Measurements from ENCODE around the gene MEGF11. TPM values are rescaled to one million over a fixed set of nuclear protein-coding genes. Genes with fewer than 3 reads are reported as not detected.

The MEGF11 gene
- total and polyA plus RNA-seq, 7 donors: 0.04 to 0.05 TPM; not detected in 5

DNA sequence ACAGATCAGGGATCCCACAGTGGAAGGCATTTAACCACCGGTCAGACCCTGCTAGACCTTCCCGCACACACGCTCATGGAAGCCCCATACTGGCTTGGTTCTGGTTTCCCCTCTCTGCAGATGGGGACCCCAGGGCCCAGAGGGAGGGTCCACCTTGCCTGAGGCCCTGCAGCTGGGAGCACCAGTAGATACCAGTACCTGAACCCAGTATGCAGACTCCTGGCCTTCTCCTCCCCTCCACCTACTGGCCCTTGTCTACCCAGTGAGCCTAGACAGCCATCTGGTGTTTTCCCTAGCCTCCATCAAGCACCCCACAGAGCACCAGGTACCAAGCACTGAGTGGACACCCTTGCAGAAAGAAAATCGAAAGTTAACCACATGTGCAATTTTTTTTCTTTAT is 65.1 kb downstream of the MEGF11 start:
- Histone ChIP-seq H3K36me3 (ENCODE audit: insufficient read depth in 1 of 2, low read depth in 1 of 2) (no peaks in the 10 kb centered on the region), H3K4me1 (no peaks in the 10 kb centered on the region), H3K9me3 (no peaks in the 10 kb centered on the region), H3K4me3 (no peak overlapping the region), H3K27ac (no peak overlapping the region), H3K27me3 (ENCODE audit: insufficient read depth in 3 of 3, low read length in 2 of 3) (peaks cover 0 to 34% (median 9%) of the 10 kb centered on the region in 3 donors)
- DNase-seq (no peak), ATAC-seq (no peak)
- TF ChIP-seq, protein P1, sequence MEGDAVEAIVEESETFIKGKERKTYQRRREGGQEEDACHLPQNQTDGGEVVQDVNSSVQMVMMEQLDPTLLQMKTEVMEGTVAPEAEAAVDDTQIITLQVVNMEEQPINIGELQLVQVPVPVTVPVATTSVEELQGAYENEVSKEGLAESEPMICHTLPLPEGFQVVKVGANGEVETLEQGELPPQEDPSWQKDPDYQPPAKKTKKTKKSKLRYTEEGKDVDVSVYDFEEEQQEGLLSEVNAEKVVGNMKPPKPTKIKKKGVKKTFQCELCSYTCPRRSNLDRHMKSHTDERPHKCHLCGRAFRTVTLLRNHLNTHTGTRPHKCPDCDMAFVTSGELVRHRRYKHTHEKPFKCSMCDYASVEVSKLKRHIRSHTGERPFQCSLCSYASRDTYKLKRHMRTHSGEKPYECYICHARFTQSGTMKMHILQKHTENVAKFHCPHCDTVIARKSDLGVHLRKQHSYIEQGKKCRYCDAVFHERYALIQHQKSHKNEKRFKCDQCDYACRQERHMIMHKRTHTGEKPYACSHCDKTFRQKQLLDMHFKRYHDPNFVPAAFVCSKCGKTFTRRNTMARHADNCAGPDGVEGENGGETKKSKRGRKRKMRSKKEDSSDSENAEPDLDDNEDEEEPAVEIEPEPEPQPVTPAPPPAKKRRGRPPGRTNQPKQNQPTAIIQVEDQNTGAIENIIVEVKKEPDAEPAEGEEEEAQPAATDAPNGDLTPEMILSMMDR (IDR thresholded peaks at IDR 0.05): no peak
- intact Hi-C loops (cut with DNase I): loop anchor here (5.0 to 10.0 kb wide), 2 partner anchors 204 to 271 kb away; no protein-coding TSS in a partner anchor
- 85 to 89% (median 85%) methylated on average over 4 of the region's 4 CpGs for WGBS, 3 donors

DNA sequence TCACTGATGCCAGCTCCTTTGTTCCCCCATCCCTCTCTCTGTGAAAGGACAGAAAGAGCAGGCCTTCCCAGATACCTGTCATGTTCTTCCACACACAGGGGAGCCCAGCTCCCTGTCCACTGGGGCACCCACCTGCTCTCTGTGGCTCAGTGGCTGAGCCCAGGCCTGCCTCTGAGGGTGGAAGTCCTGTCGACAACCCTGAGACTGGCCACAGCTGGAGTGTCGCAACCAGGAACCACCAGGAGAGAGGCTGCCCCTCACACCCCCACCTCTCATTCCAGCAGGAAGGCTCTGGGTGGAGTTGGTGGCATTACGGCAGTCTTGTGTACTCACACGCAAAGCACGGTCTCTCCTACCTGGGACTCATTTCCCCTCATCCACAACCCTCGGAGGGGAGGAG is 66.3 kb downstream of the MEGF11 start:
- no peak overlapping the region for H3K4me3 ChIP-seq
- no peaks in the 10 kb centered on the region for H3K36me3 ChIP-seq (ENCODE audit: insufficient read depth in 1 of 2, low read depth in 1 of 2)
- H3K27me3 ChIP-seq (ENCODE audit: insufficient read depth in 3 of 3, low read length in 2 of 3): peaks cover 0 to 39% (median 9%) of the 10 kb centered on the region in 3 donors
- intact Hi-C loops (cut with DNase I): loop anchor here (5.0 to 10.0 kb wide), 2 partner anchors 202 to 270 kb away; no protein-coding TSS in a partner anchor
- H3K27ac ChIP-seq: no peak overlapping the region
- TF ChIP-seq, protein P1 (IDR thresholded peaks at IDR 0.05): no peak
- H3K4me1 ChIP-seq: no peaks in the 10 kb centered on the region
- no peaks in the 10 kb centered on the region for H3K9me3 ChIP-seq
- no peak for DNase-seq
- WGBS, 3 donors: 79 to 84% (median 80%) methylated on average over 6 of the region's 6 CpGs
- ATAC-seq: no peak

DNA sequence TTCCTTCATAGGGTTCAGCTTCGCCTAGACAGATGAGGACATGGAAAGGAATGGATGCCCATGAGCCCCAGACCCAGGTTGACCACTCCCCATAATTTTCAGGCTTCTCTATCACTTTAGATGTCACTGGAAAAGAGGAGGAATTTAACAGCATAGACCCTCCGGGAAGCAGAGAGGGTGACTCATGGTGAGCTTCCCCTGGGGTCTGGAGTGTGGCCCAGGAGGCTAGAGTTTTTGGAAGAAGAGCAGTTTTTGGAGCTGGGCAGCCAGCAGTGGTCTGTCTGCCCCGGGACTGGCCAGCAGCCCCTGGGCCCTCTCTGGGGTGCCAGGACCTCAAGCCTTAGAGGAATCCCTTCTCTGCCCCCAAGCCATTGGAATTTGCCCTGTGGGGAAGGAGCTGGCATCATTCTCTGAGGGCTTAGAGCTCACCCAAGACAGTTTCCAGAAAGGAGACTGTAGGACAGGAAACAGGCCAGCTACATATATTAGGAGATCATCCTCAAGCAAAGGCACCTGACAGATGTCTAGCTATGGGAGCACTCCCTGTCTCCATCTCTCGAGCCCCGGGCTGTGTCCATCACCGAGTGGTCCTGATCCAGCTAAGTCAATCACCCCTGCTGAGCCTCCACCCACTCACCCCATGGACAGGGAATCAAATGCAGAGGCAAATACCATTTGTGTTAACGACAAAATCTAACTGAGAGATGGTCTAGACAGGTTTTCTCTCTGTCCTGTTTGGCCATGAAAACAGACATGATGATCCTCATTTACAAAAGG is 67.3 kb downstream of the MEGF11 start:
- peaks cover 0 to 39% (median 9%) of the 10 kb centered on the region in 3 donors for H3K27me3 ChIP-seq (ENCODE audit: insufficient read depth in 3 of 3, low read length in 2 of 3)
- WGBS, 3 donors: 55 to 69% (median 66%) methylated on average over 7 of the region's 7 CpGs

DNA sequence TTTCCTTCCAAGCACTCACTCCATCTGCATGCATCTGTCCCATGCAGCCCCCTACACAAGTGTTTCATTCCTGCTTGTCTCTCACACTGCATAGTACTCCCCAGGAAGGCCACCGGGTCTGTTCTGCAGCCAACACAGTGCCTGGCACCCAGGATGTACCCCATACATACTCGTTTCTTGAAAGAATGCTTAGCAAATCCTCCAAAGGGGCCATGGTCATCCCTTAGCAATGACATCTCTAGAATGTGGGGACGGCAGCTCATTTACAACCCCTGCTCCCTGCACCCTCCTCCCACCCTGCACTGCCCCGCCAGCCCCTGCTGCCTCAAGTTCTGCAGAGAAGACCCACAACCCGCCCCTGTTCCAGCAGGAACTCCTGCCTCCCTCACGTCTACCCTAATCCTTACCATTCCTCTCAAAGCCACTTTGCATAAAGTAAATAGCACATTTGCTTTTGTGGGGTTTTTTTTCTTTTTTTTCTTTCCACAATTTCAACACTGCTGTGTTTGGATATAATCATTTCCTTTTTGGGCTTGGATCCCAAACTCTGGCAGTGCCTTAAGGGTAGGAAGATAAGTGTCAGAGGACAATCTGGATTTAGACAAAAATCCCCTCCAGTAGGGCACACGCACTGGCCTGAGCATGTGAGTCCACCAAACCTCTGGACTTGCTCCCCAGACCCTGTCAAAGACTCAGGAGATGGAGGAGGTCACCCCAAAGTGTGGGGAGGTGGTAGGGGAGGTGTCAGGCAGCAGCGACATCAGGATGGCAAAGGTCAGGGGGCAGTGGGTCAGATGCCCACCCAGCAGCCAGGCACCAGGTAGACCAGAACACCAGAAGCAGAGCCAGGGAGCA is 68.4 kb downstream of the MEGF11 start:
- no peaks in the 10 kb centered on the region for H3K4me1 ChIP-seq
- 45 to 54% (median 49%) methylated on average over 8 of the region's 8 CpGs for WGBS, 3 donors
- no peak overlapping the region for H3K27ac ChIP-seq
- no peaks in the 10 kb centered on the region for H3K36me3 ChIP-seq (ENCODE audit: insufficient read depth in 1 of 2, low read depth in 1 of 2)
- TF ChIP-seq, protein P1 (IDR thresholded peaks at IDR 0.05): no peak
- no peak for DNase-seq
- peaks cover 0 to 41% (median 9%) of the 10 kb centered on the region in 3 donors for H3K27me3 ChIP-seq (ENCODE audit: insufficient read depth in 3 of 3, low read length in 2 of 3)
- no peak for ATAC-seq
- intact Hi-C loops (cut with DNase I): loop anchor here (5.0 to 10.0 kb wide), 2 partner anchors 200 to 268 kb away; no protein-coding TSS in a partner anchor
- no peaks in the 10 kb centered on the region for H3K9me3 ChIP-seq
- H3K4me3 ChIP-seq: no peak overlapping the region

More for the DNA sequence above, 67.3 kb downstream of the MEGF11 start:
- Histone ChIP-seq H3K27ac (no peak overlapping the region), H3K9me3 (no peaks in the 10 kb centered on the region), H3K4me3 (no peak overlapping the region), H3K4me1 (no peaks in the 10 kb centered on the region), H3K36me3 (ENCODE audit: insufficient read depth in 1 of 2, low read depth in 1 of 2) (no peaks in the 10 kb centered on the region)
- ATAC-seq (no peak), DNase-seq (no peak)
- TF ChIP-seq, protein P1 (IDR thresholded peaks at IDR 0.05): no peak
- intact Hi-C loops (cut with DNase I): loop anchor here (5.0 to 10.0 kb wide), 2 partner anchors 201 to 269 kb away; no protein-coding TSS in a partner anchor
